GM08714 (cell line): ENCODE results near the gene AJM1.
A peak's percentile ranks its signal among the peaks of the same experiment; 100 is the strongest.
"Not testable (repeated sequence)": the region's sequence is repeated elsewhere in the genome, so short reads cannot be mapped to it uniquely, and the experiment has no call there.

Experiments
- H3K4me3 ChIP-seq: fragments of 200-500 bp; sonication (Bioruptor generic); 2 replicates; pipeline ENCODE4 v1.5.1; 2014; ENCODE audit warnings: mild to moderate bottlenecking, low read length, inconsistent platforms
- ZNF274 ChIP-seq: IDR thresholded peaks from 2 replicates; pipeline ENCODE4 v1.6.1; 2012; ENCODE audit warnings: mild to moderate bottlenecking, low read depth, low read length

AJM1 gene

GRCh38 chr9:136880651-136881050, 38.4 kb downstream of the AJM1 start:
- no peak overlapping the region for H3K4me3 ChIP-seq
- TF ChIP-seq ZNF274 = no peak

DNA sequence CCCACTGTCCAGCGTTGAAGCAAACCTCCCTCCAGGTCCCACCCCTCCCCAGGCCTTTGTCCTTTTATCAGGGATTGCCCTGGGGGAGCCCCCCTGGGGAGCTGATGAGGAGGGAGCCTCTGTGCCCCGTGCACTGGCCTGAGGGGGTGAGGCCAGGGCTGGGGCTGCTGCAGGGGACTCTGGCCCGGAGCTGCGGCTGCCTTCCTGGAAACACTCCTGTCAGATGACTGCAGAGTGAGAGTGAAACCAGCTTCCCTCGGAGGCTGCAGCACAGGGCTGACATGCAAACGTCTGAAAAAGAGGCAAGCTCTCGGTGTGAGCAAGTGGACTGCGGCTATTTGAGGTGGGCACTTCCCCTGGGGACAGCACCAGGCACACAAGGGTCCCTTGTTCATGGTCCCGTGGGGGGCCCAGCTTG, 39.4 kb downstream of the AJM1 start:
- peak overlapping the region; percentile 44; the same call in 1 of the 2 replicates for H3K4me3 ChIP-seq
- no peak for TF ChIP-seq ZNF274

DNA sequence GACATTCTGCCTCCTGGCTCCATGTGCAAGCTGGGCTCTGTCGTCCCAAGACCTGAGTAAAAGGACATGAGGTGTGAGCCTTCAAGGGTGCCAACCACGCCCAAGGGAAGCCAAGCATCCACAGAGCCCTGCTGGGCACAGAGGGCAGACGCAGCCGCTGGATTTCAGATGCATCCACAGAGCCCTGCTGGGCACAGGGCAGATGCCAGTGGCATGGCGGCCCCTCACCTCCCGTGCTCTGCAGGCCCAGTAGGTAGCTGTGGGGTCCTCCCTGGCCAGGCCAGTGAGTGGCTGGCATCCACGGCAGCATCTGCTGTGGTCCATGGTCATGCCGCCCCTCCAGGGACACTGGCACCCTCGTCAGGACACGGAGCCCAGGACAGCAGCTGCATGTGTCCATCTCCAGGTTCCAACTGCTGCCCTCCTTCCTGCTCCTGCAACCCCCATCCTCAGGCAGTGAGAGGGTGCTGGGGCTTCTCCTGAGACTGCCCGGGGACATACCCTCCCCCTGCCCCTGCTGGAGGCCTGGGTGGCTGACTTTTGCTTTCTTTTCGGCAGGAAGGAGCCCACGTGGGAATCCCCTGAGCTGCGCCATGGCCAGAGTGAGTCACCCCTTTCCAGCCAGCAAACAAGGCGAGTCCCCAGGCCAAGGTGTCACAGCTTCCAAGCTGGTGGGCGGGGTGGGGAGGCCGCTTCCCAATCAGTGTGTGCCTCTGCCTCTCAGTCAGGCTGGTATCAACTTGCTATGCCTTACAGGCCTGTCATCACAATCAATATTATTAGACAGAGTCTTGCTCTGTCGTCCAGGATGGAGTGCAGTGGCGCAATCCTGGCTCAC, 40.0 kb downstream of the AJM1 start:
- no peak for TF ChIP-seq ZNF274
- H3K4me3 ChIP-seq = peak overlapping the region; percentile 44; the same call in 1 of the 2 replicates

DNA sequence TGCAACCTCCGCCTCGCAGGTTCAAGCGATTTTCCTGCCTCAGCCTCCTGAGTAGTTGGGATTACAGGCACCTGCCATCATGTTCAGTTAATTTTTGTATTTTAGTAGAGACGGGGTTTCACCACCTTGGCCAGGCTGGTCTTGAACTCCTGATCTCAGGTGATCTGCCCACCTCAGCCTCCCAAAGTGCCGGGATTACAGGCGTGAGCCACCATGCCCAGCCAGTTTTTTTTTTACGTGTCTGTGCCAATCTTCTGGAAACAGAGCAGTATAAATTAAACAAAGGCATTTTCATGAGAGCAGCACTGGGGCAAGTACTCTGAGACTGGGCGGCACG, 40.6 kb downstream of the AJM1 start:
- H3K4me3 ChIP-seq = not testable (repeated sequence)

DNA sequence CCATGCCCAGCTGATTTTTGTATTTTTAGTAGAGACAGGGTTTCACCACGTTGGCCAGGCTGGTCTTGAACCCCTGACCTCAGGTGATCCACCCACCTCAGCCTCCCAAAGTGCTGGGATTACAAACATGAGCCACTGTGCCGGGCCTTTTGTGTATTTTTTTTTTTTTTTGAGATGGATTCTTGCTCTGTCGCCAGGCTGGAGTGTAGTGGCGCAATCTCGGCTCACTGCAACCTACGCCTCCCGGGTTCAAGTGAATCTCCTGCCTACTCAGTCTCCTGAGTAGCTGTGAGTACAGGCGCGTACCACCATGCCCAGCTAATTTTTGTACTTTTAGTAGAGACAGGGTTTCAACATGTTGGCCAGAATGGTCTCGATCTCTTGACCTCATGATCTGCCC, 41.4 kb downstream of the AJM1 start:
- not testable (repeated sequence) for H3K4me3 ChIP-seq

DNA sequence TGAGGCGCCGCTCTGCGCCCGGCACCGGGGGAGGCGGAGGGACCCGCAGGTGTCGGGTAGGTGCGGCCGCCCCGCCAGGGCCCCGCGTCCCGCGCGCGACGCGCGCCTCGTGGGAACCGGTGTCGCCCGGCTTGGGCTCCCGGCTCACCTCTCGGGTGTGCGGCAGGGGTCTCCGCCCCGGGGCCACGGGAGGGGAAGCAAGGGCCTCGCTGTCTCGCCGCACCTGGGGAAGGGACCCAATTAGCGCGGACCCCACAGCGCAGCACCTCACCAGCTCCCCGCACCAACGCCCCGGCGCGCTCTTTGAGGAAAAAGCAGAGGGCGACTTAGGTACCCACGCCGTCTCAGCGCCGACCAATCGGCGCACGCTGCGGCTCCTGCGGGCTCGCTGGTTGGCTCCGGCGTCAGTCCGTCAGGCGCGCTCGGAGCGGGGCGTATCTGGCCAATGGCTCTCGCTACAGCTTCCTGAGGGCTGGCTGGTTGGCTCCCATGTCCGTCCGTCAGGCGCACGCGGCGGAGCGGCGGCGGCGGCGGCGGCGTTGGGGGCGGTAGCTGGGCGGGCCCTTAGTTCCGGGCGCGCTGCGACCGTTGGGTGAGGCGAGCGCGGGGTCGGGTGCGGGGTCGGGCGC, 43.8 kb downstream of the AJM1 start, which contains the start of gene TRAF2:
Gene TRAF2, plus strand, starts transcription at position 567 of the 629 bp plus-strand sequence. CDS start 12,225 bp downstream, outside the sequence.
- no peak for TF ChIP-seq ZNF274
- peak within 1 kb of the TSS; percentile 78 for H3K4me3 ChIP-seq

DNA sequence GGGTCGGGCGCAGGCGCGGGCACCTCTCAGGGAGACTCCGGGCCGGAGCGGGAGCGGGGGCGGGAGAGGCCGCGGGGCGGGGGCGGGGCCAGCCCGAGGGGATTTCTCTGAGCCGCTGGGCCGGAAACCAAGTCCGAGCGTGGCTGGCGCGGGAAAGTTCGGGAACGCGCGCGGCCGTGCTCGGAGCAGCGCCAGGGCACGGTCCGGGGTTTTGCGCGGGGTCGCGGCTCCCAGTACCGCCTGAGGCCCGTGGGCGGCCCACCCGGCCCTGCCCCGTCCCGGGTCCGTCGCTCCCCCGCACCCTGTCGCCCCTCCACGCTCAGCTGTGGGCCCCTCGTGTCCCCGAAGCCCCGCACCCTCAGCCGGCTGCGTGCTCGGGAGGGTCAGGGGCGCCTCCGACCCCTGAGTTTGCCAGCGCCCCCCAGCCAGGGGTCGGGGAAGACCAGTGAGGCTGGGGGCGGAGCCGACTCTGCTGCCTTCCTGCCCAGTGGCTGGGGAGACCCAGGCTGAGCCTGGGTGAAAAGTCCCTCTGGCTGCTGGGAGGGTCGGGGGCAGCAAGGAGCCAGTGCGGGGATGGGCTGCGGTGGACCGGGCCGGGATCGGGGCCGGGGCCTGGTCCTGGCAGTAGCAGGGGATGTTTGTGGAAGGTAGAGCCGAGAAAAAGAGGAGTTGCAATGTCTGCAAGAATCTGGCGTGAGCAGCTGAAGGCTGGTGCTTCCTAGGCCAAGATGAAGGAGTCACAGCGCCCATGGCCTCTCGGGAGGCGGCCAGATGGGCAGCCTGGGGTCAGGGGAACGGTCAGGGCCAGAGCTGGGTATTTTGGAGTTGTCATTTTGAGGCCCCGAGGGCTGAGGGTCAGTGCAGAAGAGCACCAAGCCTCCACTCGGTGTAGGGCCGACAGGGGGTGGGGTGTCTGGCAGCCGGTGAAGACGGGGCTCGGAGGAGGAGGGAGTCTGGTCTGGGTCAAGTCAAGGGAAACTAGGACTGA, 44.6 kb downstream of the AJM1 start:
- no peak for TF ChIP-seq ZNF274
- peak overlapping the region; percentile 78 for H3K4me3 ChIP-seq

- TF ChIP-seq ZNF274 = no peak
- H3K4me3 ChIP-seq = no peak overlapping the region
Observed at GRCh38 chr9:136888454-136888853, 46.2 kb downstream of the AJM1 start.

DNA sequence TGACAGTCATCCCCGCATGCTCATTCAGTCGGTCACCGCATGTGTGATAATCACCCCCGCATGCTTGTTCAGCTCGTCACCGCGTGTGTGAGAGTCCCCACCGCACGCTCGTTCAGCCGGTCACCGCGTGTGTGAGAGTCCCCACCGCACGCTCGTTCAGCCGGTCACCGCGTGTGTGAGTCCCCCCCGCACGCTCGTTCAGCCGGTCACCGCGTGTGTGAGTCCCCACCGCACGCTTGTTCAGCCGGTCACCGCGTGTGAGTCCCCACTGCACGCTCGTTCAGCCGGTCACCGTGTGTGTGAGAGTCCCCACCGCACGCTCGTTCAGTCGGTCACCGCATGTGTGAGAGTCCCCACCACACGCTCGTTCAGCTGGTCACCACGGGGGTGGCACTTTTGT, 47.6 kb downstream of the AJM1 start:
- H3K4me3 ChIP-seq = no peak overlapping the region
- no peak for TF ChIP-seq ZNF274

GRCh38 chr9:136890661-136891060, 48.4 kb downstream of the AJM1 start:
- H3K4me3 ChIP-seq = no peak overlapping the region
- TF ChIP-seq ZNF274 = no peak
